Esophagus muscularis mucosa (tissue), 4 donors: Measurements from ENCODE around the gene CIAPIN1.

Source experiments
- EP300 ChIP-seq: sonication (generic); formaldehyde crosslinking; IDR thresholded peaks from one replicate; pipeline ENCODE4 v1.6.1; 2017; ENCODE audit warnings: antibody characterized with exemption
- POLR2A ChIP-seq: fragments of 450-650 bp; IDR thresholded peaks from one replicate; pipeline ENCODE4 v1.6.1; 2017; ENCODE audit warnings: antibody characterized with exemption, moderate library complexity, mild to moderate bottlenecking, low read depth
- TF ChIP-seq, protein P1 (sequence below), 3 experiments: fragments of 200-600 bp in 2 of 3; fragments of 450-650 bp in 1 of 3; sonication (generic) in 2 of 3; IDR thresholded peaks; one replicate each; pipeline ENCODE4 v1.5.1; 2017 to 2019; ENCODE audit warnings: antibody characterized with exemption in 3 of 3, mild to moderate bottlenecking in 2 of 3, moderate library complexity in 1 of 3

DNA sequence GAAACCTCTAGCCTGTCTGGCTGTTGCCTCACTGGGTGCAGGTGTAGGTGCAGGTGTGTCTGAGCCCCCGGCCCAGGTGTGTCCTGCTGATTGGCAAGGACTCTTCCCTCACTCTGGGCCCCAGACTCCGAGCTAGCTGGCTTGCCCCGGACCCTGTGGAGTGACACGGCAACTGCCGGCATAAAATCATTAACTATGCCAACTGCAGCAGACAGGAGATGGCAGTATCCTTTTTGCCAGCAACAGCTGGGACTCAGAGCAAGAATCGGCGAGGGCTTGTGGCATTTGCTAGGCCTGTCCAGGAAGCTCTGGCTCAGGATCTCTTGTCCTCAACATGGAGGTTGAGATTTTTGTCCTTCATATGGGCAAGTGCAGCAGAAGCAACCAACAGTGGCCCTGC lies 20.8 kb downstream of the CIAPIN1 start:
- no peak for TF ChIP-seq POLR2A
- TF ChIP-seq, protein P1, sequence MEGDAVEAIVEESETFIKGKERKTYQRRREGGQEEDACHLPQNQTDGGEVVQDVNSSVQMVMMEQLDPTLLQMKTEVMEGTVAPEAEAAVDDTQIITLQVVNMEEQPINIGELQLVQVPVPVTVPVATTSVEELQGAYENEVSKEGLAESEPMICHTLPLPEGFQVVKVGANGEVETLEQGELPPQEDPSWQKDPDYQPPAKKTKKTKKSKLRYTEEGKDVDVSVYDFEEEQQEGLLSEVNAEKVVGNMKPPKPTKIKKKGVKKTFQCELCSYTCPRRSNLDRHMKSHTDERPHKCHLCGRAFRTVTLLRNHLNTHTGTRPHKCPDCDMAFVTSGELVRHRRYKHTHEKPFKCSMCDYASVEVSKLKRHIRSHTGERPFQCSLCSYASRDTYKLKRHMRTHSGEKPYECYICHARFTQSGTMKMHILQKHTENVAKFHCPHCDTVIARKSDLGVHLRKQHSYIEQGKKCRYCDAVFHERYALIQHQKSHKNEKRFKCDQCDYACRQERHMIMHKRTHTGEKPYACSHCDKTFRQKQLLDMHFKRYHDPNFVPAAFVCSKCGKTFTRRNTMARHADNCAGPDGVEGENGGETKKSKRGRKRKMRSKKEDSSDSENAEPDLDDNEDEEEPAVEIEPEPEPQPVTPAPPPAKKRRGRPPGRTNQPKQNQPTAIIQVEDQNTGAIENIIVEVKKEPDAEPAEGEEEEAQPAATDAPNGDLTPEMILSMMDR (IDR thresholded peaks at IDR 0.05) = no peak
- TF ChIP-seq EP300 = no peak
